HG02981 (cell line): ENCODE data around the gene SACM1L.
"Not testable (repeated sequence)": the region's sequence is repeated elsewhere in the genome, so short reads cannot be mapped to it uniquely, and the experiment has no call there.

Experiments used
- ATAC-seq: cut with Tn5 transposase; IDR thresholded peaks from one replicate; pipeline ENCODE4 v1.9.1; 2021; ENCODE audit warnings: mild to moderate bottlenecking, moderate library complexity; ENCODE audit not compliant: unreplicated experiment

The SACM1L gene

DNA sequence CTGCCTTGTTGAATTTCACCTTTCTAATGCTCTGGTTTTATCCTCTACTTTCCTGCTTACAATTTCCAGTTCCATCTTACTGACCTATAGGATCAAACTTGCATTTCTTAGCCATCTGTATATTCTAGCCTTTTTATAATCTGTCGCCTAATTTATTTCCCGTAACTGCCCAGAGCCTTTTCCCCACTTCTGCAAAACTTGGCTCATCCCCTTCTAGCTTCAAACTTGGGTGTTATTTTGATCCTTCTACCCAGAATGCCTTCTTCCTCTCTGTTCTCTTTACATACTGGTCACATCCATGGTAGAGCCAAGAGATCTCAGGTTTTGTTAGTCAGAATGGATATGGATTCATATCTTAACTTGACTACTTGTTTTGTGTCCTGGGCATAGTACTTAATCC lies 2.6 kb downstream of the SACM1L start:
- ATAC-seq: no peak

DNA sequence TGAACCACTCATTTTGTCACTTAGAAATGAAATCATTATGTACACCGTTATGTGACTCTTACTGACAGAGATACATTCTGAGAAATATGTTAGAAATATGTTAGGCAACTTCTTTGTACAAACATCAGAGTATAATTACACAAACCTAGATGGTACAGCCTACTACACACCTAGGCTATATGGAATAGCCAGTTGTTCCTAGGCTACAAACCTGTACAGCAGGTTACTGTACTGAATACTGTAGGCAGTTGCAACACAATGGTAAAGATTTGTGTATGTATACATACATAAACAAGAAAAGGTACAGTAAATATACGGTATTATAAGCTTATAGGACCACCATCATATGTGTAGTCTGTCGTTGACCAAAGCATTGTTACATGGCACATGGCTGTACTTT lies 3.7 kb downstream of the SACM1L start:
- no peak for ATAC-seq

- ATAC-seq: no peak
Measured at GRCh38 chr3:45693941-45694521, 4.8 kb downstream of the SACM1L start.

DNA sequence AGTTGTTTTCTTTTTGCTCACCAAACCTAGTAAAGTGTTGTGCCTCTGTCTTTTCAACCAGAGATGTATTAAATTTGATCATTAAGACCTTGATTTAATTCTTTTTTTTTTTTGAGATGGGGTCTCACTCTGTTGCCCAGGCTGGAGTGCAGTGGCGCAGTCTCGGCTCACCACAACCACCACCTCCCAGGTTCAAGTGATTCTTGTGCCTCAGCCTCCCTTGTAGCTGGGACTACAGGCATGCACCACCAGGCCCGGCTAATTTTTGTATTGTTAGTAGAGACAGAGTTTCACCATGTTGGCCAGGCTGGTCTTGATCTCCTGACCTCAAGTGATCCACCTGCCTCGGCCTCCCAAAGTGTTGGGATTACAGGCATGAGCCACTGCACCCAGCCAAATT lies 6.0 kb downstream of the SACM1L start:
- not testable (repeated sequence) for ATAC-seq

DNA sequence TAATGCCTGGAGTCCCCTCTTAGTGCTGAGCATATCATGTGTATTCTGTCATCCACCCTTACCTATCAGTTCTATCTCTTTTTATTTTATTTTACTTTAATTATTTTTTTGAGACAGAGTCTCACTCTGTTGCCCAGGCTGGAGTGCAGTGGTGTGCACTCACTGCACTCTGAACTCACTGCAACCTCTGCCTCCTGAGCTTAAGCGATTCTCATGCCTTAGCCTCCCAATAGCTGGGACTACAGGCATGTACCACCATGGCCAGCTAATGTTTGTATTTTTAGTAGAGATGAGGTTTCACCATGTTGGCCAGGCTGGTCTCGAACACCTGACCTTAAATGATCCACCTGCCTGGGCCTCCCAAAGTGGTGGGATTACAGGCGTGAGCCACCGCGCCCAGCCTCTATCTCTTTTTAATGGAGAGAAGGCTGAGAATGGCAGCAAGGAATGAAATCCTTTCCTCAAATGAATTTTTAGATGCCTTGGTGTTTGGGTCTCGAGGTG lies 11.4 kb downstream of the SACM1L start:
- ATAC-seq: no peak

- ATAC-seq: no peak
Measured at GRCh38 chr3:45701172-45701867, 12.1 kb downstream of the SACM1L start.

- ATAC-seq: no peak
Measured at GRCh38 chr3:45704301-45704943, 15.2 kb downstream of the SACM1L start.

DNA sequence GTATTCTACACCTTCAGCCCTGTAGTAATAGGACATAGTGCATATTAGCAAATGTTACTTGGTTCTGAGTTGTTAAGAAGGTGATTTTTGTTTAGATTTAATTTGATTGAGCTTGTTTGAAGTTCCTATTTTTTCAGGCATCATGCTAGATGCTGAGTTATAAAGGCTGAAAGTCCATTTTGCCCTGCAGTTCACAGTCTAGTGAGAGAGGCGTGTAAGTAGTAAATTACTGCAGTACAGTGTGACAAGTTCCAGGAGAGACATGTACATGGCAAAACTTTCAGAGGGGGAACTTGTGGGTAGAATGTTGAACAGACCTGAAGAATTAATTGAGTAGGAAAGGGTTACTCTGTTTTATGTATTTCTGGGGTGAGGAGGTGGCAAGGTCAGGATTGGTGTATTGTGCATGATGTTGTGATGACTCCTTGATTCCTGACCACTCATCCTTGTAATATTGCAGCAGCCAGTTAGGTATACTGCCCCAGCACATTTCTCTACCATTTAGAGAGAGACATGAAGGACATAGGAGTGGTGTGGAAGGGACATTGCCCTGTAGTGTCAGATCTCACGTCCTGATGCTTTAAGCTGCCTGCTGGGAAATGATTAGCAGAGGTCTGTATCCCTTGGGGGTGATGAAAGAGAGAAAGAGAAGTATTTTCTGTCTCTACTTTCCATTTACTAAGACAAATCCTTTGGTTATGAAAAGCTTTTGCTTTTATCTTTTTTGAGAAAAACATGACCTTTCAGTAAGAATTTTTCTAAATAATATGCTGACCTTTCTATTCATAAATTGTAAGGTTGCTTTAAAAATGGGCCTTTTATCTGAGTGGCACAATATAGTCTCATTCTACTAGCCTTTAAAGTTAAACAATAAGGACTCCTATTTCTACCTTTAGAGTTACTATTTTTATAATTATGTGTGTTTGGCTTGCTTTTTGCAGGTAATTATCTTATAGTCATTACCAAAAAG lies 16.9 kb downstream of the SACM1L start:
- ATAC-seq: no peak

- ATAC-seq: no peak
Measured at GRCh38 chr3:45711931-45712330, 22.7 kb downstream of the SACM1L start.

DNA sequence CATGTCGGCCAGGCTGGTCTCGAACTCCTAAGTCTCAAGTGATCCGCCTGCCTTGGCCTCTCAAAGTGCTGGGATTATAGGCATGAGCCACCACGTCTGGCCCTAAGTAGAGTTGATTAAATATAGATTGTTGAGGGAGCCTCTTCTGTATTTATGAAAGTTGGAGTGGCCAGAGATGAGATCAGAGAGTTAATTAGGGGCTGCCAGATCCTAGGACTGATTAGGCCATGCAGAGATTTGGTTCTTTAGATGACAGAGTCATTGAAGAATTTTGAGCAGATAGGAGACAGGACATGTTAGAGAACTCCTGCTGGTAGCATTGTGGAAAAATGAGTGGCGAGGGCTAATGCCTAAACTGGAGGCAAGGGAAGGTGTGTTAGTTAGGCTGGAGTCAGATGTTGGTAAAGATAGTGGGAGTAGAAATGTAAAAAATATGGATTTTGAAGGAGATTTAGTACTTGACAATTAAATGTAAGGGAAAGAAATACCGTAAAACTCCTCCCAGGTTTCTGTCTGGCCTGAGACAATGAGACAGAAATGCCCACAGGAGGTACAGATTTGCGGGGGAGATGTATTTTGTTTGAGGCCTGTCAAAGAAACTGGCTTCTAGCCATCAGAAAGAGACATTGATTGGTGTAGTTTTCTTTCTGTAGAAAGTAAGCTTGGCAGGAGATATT lies 23.4 kb downstream of the SACM1L start:
- no peak for ATAC-seq

- no peak for ATAC-seq
Measured at GRCh38 chr3:45715945-45716344, 26.7 kb downstream of the SACM1L start.

DNA sequence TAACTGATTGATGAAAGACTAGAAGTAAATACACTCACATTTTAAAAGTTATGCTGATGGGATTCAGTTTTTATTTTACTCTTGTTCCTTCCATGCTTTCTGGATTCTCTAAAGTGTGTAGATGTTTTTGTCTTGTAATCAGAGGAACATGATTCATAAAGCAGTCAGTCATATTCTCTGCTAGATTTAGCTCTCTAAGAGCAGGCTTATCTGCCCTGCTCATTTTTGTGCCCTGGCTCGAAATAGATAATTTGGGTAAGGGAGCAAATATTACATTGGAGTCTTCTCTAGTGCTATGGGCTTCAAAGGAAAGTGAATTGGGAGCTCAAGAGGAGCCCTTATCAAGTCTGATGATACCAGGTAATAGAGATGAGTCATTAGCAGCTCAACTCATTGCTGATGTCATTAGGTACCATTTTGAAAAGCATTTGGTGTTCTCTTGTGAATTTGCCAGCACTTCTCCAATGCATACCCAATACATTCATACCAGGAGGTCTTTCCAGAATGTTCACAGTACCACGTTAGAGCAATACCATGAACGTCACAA lies 27.7 kb downstream of the SACM1L start:
- ATAC-seq: no peak

DNA sequence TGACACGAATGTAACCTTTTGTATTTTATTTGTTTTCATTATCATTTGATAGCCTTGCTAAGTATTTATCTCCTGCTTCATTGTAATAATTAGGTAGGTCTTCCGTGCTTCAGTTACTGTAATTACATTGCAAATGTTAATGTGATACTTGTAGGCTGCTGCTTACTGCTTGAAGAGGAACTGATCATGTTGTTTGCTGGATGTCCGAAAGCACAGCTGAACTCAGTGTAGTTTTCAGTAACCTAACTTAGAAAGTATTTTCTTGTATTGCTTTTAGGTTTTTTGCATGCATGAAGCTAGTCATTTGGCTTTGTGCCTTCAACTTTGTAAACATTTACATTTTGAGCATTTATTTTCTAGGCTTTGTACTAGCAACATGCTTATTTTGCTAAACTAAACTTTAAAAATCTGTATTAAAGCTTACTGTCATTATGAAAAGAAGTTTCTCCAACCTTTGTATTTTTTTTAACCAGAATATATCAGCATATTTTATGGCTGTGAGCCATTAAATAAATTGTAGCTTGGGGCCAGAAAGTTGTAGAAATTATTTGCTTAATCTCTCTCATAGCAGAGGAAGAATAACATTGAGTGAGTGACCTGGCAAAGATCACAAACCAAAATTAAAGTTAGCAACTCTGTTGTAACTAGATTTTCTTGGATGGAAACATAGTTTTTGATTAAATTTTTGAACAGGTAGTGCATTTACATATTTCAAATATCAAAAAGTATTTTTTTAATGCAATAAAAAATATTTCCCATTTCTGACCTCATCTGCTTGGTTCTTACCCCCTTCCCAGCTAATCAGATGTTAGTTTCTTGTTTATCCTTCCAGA lies 30.7 kb downstream of the SACM1L start:
- no peak for ATAC-seq

GRCh38 chr3:45724911-45725310 lies 35.7 kb downstream of the SACM1L start:
- ATAC-seq: no peak

DNA sequence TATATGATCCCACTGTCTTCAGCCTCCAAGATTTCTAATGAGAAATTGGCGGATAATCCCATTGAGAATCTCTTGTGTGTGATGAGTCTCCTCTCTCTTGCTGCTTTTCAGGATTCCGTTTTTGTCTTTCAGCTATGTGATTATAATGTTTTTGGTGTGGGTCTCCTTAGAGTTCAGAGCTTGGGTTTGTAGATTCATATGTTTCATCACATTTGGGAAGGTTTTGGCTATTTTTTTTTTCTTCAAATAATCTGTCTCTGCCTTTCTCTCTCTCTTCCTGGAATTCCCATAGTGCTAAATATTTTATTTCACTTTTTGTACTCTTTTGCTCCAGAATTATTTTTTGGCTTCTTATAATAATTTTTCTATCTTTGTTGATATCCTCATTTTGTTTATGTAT lies 40.4 kb downstream of the SACM1L start:
- no peak for ATAC-seq

GRCh38 chr3:45730409-45731154 lies 41.4 kb downstream of the SACM1L start:
- no peak for ATAC-seq

DNA sequence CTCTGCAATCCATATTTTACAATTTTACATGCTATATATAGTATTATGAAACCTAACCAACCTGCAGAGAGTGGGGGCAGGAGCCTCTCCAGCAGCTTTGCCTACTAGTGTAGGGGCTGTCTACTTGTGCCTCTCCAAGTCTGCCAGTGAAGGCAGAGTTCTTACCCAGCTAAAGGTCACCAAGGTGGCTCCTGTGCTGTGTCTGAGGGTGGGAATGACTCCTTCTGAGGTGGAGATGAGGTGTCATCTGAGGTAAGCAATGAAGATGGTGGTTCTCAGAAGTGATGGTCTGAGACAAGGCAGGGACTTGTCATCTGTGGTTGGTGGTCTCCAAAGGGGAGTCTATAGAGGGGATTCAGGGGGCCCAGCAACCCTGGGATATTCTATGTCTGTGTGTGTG lies 47.5 kb downstream of the SACM1L start:
- ATAC-seq: no peak

DNA sequence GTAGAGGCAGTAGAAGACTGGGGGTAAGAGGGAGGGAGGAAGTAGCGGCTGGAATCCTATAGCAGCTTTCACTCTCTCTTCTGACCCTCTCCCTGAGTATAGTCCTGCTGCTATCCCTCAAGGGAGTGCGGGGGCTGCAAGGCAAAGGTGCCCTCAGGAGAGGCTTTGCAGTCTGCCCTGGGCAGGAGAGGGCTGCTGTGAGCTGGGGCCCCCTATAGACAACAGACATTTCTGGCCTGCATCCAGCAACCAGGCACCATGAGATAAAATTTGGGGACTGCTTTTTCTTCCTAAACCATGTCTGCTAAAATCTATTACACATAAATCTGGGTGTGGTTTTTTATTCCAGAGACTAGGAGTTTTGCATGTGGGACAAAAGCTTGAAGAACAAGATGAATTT lies 48.0 kb downstream of the SACM1L start:
- no peak for ATAC-seq

GRCh38 chr3:45739991-45740390 lies 50.8 kb downstream of the SACM1L start:
- ATAC-seq: no peak
